Neural cell (in vitro differentiated cells): Measurements from ENCODE around the gene TULP3. TPM values are rescaled to one million over a fixed set of nuclear protein-coding genes. Genes with fewer than 3 reads are reported as not detected.

Experiments
- H2AFZ ChIP-seq: fragments of 200-600, 300-800 bp; sonication (generic), shearing (Covaris generic); 2 replicates; pipeline ENCODE4 v1.6.0; 2014; ENCODE audit warnings: low read depth, mild to moderate bottlenecking, antibody characterized with exemption, low read length, moderate library complexity
- H3F3A ChIP-seq: fragments of 200-600 bp; shearing (Covaris generic); 2 replicates; pipeline ENCODE4 v1.6.1; 2016; ENCODE audit warnings: mild to moderate bottlenecking, moderate library complexity, mixed read lengths, antibody characterized with exemption, low read length; ENCODE audit not compliant: insufficient read depth, poor library complexity, severe bottlenecking
- H3K27ac ChIP-seq: fragments of 200-600, 300-800 bp; sonication (generic), shearing (Covaris generic); 2 replicates; pipeline ENCODE4 v1.5.1; 2014; ENCODE audit warnings: mild to moderate bottlenecking, low read length, moderate library complexity
- H3K27me3 ChIP-seq: fragments of 300-800, 200-600 bp; sonication (generic), shearing (Covaris generic); 2 replicates; pipeline ENCODE4 v1.6.0; 2014; ENCODE audit warnings: mild to moderate bottlenecking, low read depth, low read length, moderate library complexity; ENCODE audit not compliant: insufficient read depth
- H3K36me3 ChIP-seq: fragments of 300-800, 200-600 bp; sonication (generic), shearing (Covaris generic); 2 replicates; pipeline ENCODE4 v1.5.1; 2014; ENCODE audit warnings: mild to moderate bottlenecking, antibody characterized with exemption, low read length, moderate library complexity; ENCODE audit not compliant: insufficient read depth
- H3K4me2 ChIP-seq: fragments of 300-800, 200-600 bp; sonication (generic), shearing (Covaris generic); 2 replicates; pipeline ENCODE4 v1.6.0; 2014; ENCODE audit warnings: mild to moderate bottlenecking, low read length
- H3K4me3 ChIP-seq: fragments of 300-800, 200-600 bp; sonication (generic), shearing (Covaris generic); 2 replicates; pipeline ENCODE4 v1.5.1; 2014; ENCODE audit warnings: mild to moderate bottlenecking, low read length, moderate library complexity
- H3K79me2 ChIP-seq: fragments of 200-600 bp; shearing (Covaris generic); replicated peaks from 2 replicates; pipeline ENCODE4 v1.6.0; 2014; ENCODE audit warnings: mild to moderate bottlenecking, low read length, moderate library complexity; ENCODE audit not compliant: insufficient read depth
- H3K9ac ChIP-seq: fragments of 300-800, 200-600 bp; sonication (generic), shearing (Covaris generic); 2 replicates; pipeline ENCODE4 v1.6.1; 2016; ENCODE audit warnings: mild to moderate bottlenecking, low read length, mixed read lengths
- H3K9me2 ChIP-seq: fragments of 200-600 bp; shearing (Covaris generic); 2 replicates; pipeline ENCODE4 v1.6.1; 2016; ENCODE audit warnings: mild to moderate bottlenecking, low read length, mixed read lengths; ENCODE audit not compliant: insufficient read depth
- H3K9me3 ChIP-seq: fragments of 200-600, 300-800 bp; sonication (generic), shearing (Covaris generic); 2 replicates; pipeline ENCODE4 v1.6.1; 2016; ENCODE audit warnings: mild to moderate bottlenecking, mixed run types, low read length, moderate library complexity, mixed read lengths
- H4K20me1 ChIP-seq: fragments of 200-600 bp; shearing (Covaris generic); 2 replicates; pipeline ENCODE4 v1.6.1; 2016; ENCODE audit warnings: mild to moderate bottlenecking, mixed run types; ENCODE audit not compliant: insufficient read depth
- EP300 ChIP-seq: fragments of 450-650 bp; conservative IDR thresholded peaks from 2 replicates; pipeline ENCODE4 v1.6.1; 2014; ENCODE audit warnings: antibody characterized with exemption, mild to moderate bottlenecking, moderate library complexity; ENCODE audit not compliant: poor library complexity, severe bottlenecking
- EZH2 ChIP-seq: fragments of 200-600, 300-800 bp; shearing (Covaris generic), sonication (generic); IDR thresholded peaks from 2 replicates; pipeline ENCODE4 v1.6.1; 2014; ENCODE audit warnings: antibody characterized with exemption, low read length, borderline replicate concordance, mild to moderate bottlenecking; ENCODE audit not compliant: insufficient read depth, poor library complexity, severe bottlenecking
- MXI1 ChIP-seq: fragments of 450-650 bp; conservative IDR thresholded peaks from 2 replicates; pipeline ENCODE4 v1.6.1; 2014; ENCODE audit warnings: antibody characterized with exemption, mild to moderate bottlenecking; ENCODE audit not compliant: poor library complexity, severe bottlenecking
- POLR2AphosphoS5 ChIP-seq: IDR thresholded peaks from 2 replicates; pipeline ENCODE4 v1.6.1; 2012
- SMC3 ChIP-seq: fragments of 450-650 bp; conservative IDR thresholded peaks from 2 replicates; pipeline ENCODE4 v1.6.1; 2014; ENCODE audit warnings: antibody characterized with exemption, mild to moderate bottlenecking, moderate library complexity; ENCODE audit not compliant: poor library complexity
- TAF1 ChIP-seq: IDR thresholded peaks from 2 replicates; pipeline ENCODE4 v1.6.1; 2012; ENCODE audit warnings: low read depth
- polyA plus RNA-seq: library from polyadenylated mRNA; depleted of rRNA; stranded (reverse); fragments of >200 nt; gene quantifications from 2 replicates; pipeline ENCODE4 v1.2.3, GENCODE V29; 2014
- TF ChIP-seq, protein P1 (sequence below): fragments of 450-650 bp; IDR thresholded peaks from 2 replicates; pipeline ENCODE4 v1.5.1; 2014; ENCODE audit warnings: antibody characterized with exemption, mild to moderate bottlenecking, moderate library complexity; ENCODE audit not compliant: poor library complexity, severe bottlenecking

TULP3 gene
- polyA plus RNA-seq, 1 donor from 2014 or later: 9.3 TPM

DNA sequence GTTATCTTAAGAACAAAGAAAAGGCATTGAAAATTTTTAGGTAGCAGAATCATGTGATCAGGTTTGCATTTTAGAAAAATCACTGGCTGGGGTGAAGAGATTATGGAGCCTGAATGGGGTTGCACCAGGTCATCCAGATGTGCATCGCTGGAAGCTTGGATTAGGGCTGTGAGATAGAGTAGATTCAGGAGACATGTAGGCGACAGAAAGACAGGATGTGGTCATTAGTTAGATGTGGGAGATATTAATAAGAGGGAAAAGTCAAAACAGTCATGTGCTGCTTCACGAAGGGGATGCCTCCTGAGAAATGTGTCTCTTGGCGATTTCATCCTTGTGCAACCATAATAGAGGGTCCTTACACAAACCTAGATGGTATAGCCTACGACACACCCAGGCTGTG lies 93.6 kb downstream of the TULP3 start:
- H3K79me2 ChIP-seq: no peaks in the 10 kb centered on the region
- H3K27ac ChIP-seq: no peak overlapping the region
- no peak overlapping the region for H3K9ac ChIP-seq

DNA sequence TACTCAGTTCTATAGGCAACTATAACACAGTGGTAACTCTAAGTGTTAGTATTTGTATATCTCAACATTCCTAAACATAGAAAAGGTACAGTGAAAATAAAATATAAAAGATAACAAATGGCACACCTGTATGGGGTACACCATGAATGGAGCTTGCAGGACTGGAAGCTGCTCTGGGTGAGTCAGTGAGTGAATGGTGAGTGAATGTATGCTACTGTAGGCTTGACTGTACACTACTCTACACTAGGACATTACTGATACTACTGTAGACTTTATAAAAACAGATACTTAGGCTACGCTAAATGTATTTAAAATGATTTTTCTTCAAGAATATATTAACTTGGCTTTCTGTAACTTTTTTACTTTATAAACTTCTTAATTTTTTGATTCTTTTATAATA lies 94.0 kb downstream of the TULP3 start:
- no peaks in the 10 kb centered on the region for H4K20me1 ChIP-seq
- no peak overlapping the region for H3K9ac ChIP-seq
- no peaks in the 10 kb centered on the region for H3K79me2 ChIP-seq

More for the DNA sequence above, 93.6 kb downstream of the TULP3 start:
- Histone ChIP-seq H3K9me2 (no peaks in the 10 kb centered on the region), H4K20me1 (no peaks in the 10 kb centered on the region), H2AFZ (no peak overlapping the region), H3K4me3 (no peak overlapping the region), H3K4me2 (no peak overlapping the region), H3K36me3 (no peaks in the 10 kb centered on the region), H3K9me3 (peaks cover 5% of the 10 kb centered on the region), H3F3A (no peaks in the 10 kb centered on the region), H3K27me3 (no peaks in the 10 kb centered on the region)
- TF ChIP-seq EZH2: no peak
- TF ChIP-seq, protein P1, sequence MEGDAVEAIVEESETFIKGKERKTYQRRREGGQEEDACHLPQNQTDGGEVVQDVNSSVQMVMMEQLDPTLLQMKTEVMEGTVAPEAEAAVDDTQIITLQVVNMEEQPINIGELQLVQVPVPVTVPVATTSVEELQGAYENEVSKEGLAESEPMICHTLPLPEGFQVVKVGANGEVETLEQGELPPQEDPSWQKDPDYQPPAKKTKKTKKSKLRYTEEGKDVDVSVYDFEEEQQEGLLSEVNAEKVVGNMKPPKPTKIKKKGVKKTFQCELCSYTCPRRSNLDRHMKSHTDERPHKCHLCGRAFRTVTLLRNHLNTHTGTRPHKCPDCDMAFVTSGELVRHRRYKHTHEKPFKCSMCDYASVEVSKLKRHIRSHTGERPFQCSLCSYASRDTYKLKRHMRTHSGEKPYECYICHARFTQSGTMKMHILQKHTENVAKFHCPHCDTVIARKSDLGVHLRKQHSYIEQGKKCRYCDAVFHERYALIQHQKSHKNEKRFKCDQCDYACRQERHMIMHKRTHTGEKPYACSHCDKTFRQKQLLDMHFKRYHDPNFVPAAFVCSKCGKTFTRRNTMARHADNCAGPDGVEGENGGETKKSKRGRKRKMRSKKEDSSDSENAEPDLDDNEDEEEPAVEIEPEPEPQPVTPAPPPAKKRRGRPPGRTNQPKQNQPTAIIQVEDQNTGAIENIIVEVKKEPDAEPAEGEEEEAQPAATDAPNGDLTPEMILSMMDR: no peak
- no peak for TF ChIP-seq POLR2AphosphoS5
- TF ChIP-seq SMC3: no peak

DNA sequence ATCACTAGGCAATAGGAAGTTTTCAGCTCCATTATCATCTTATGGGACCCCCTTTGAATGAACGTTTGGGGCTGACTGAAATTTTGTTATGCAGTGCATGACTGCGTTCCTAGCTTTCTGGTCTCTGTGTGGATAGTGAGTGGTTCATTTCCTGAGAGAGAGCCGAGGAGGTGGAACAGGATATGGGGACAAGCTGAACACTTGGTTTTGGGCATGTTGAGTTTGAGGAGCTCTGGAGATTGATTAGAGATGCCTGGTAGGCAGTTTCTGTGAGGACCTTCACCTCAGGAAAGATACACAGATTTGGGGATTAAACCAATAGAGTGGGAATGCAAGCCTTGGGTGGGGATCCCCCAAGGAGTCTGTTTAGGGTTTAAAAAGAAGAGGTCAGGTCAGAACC lies 96.2 kb downstream of the TULP3 start:
- Histone ChIP-seq H3K4me3 (no peak overlapping the region), H3K27ac (no peak overlapping the region), H3K79me2 (no peaks in the 10 kb centered on the region), H3K9ac (no peak overlapping the region), H3K9me3 (peaks cover 5% of the 10 kb centered on the region), H2AFZ (no peak overlapping the region), H3K27me3 (no peaks in the 10 kb centered on the region), H3K4me2 (no peak overlapping the region), H3F3A (no peaks in the 10 kb centered on the region), H4K20me1 (no peaks in the 10 kb centered on the region), H3K9me2 (no peaks in the 10 kb centered on the region), H3K36me3 (no peaks in the 10 kb centered on the region)
- TF ChIP-seq SMC3 (no peak), EZH2 (no peak), POLR2AphosphoS5 (no peak), MXI1 (no peak)
- TF ChIP-seq, protein P1: no peak

More for the DNA sequence above, 94.0 kb downstream of the TULP3 start:
- Histone ChIP-seq H3K27ac (no peak overlapping the region), H3K27me3 (no peaks in the 10 kb centered on the region), H3F3A (no peaks in the 10 kb centered on the region), H3K4me3 (no peak overlapping the region), H3K9me3 (peaks cover 5% of the 10 kb centered on the region), H3K36me3 (no peaks in the 10 kb centered on the region), H2AFZ (no peak overlapping the region), H3K4me2 (no peak overlapping the region), H3K9me2 (no peaks in the 10 kb centered on the region)
- no peak for TF ChIP-seq EZH2
- TF ChIP-seq, protein P1: no peak
- no peak for TF ChIP-seq TAF1
- TF ChIP-seq EP300: no peak
- no peak for TF ChIP-seq SMC3
